GM19025 (cell line): Measurements from ENCODE around the gene CCDC192.

Experiments
- ATAC-seq: cut with Tn5 transposase; IDR thresholded peaks from one replicate; pipeline ENCODE4 v1.9.1; 2021; ENCODE audit warnings: mild to moderate bottlenecking, low read depth, moderate library complexity; ENCODE audit not compliant: unreplicated experiment

The CCDC192 gene

GRCh38 chr5:127969002-127969401 lies 265.8 kb downstream of the CCDC192 start:
- no peak for ATAC-seq

- no peak for ATAC-seq
These were observed 266.5 kb downstream of the CCDC192 start for GRCh38 chr5:127969651-127970050.

- no peak for ATAC-seq
These were observed 266.9 kb downstream of the CCDC192 start for GRCh38 chr5:127970081-127970480.

- ATAC-seq, result no peak
These were observed 267.7 kb downstream of the CCDC192 start for GRCh38 chr5:127970854-127971425.

GRCh38 chr5:127975961-127976360 lies 272.8 kb downstream of the CCDC192 start:
- ATAC-seq, result no peak

- no peak for ATAC-seq
These were observed 273.3 kb downstream of the CCDC192 start for GRCh38 chr5:127976525-127976924.

- no peak for ATAC-seq
These were observed 274.0 kb downstream of the CCDC192 start for GRCh38 chr5:127976991-127977717.

GRCh38 chr5:127978738-127979300 lies 275.6 kb downstream of the CCDC192 start:
- no peak for ATAC-seq

GRCh38 chr5:127979475-127979874 lies 276.3 kb downstream of the CCDC192 start:
- no peak for ATAC-seq

- ATAC-seq, result no peak
These were observed 277.7 kb downstream of the CCDC192 start for GRCh38 chr5:127980843-127981242.

GRCh38 chr5:127981498-127981897 lies 278.3 kb downstream of the CCDC192 start:
- no peak for ATAC-seq

- no peak for ATAC-seq
These were observed 282.7 kb downstream of the CCDC192 start for GRCh38 chr5:127985811-127986325.

GRCh38 chr5:127987354-127988145 lies 284.4 kb downstream of the CCDC192 start:
- no peak for ATAC-seq

- no peak for ATAC-seq
These were observed 285.1 kb downstream of the CCDC192 start for GRCh38 chr5:127988146-127988760.
